ENCODE results near the gene CD300LD. TPM values are rescaled to one million over a fixed set of nuclear protein-coding genes. Genes with fewer than 3 reads are reported as not detected.

CD300LD gene
- total RNA-seq, 2 experiments from 2014 or later: not detected

DNA sequence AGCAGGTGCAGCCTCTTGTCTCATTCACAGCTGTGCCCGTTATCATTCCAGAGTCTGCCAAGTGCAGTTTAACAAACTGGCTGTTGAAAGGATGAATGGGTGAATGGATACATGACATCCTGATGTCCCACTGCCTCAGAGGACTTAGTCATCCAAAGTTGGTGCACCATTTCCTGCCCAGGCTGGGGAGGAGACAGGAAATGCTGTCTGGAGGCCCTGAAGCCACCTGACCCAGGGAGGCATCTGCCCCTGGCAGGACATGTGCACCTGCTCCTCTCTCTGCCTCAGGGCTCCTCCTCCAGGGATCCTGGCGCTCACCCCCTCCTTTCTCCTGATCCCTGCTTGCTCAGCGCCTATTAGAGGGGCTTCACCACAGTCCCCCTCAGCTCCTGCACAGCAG, 44.3 kb downstream of the CD300LD start:
- H3K4me1 Mint-ChIP-seq (ENCODE audit: low read depth): peaks cover 7% of the 10 kb centered on the region
- no peak overlapping the region for H3K4me3 Mint-ChIP-seq
- H3K9me3 Mint-ChIP-seq: no peaks in the 10 kb centered on the region
- TF ChIP-seq, protein P1, sequence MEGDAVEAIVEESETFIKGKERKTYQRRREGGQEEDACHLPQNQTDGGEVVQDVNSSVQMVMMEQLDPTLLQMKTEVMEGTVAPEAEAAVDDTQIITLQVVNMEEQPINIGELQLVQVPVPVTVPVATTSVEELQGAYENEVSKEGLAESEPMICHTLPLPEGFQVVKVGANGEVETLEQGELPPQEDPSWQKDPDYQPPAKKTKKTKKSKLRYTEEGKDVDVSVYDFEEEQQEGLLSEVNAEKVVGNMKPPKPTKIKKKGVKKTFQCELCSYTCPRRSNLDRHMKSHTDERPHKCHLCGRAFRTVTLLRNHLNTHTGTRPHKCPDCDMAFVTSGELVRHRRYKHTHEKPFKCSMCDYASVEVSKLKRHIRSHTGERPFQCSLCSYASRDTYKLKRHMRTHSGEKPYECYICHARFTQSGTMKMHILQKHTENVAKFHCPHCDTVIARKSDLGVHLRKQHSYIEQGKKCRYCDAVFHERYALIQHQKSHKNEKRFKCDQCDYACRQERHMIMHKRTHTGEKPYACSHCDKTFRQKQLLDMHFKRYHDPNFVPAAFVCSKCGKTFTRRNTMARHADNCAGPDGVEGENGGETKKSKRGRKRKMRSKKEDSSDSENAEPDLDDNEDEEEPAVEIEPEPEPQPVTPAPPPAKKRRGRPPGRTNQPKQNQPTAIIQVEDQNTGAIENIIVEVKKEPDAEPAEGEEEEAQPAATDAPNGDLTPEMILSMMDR (IDR thresholded peaks at IDR 0.05): no peak
- H3K27me3 Mint-ChIP-seq: peaks cover 4% of the 10 kb centered on the region
- CTCF ChIA-PET: interaction anchor here (0.7 kb wide), 1 partner anchor 185 kb away, joined by 3 read pairs; no protein-coding TSS in a partner anchor
- H3K36me3 Mint-ChIP-seq (ENCODE audit: low read depth): no peaks in the 10 kb centered on the region
- H3K27ac Mint-ChIP-seq: peak overlapping the region; percentile 73
- ATAC-seq: peak; percentile 89
- POLR2A ChIA-PET: no interaction called here
- intact Hi-C loops (cut with micrococcal nuclease): no loop called here
- peak; percentile 56 for DNase-seq

DNA sequence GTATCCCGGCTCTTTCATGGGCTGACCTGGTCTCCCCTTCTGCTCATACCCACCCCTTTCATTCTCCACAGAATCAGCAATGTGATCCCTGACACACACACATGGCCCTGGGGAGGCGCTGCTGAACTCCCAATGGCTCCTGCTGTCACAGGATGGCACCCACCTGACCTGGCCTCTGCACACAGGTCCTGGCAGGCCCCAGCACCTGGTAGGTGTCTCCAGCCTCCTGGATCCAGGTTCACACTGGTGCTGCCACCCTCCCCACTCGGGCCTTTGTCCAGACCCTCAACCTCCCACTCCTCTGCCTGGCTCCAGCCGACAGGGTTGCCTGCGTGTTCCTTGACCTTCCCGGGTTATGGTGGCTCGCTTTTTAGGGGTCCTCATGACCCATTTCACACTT, 44.8 kb downstream of the CD300LD start:
- TF ChIP-seq, protein P1 (IDR thresholded peaks at IDR 0.05): no peak
- Mint-ChIP-seq H3K36me3 (ENCODE audit: low read depth) (no peaks in the 10 kb centered on the region), H3K27ac (peak overlapping the region; percentile 73), H3K27me3 (peaks cover 4% of the 10 kb centered on the region), H3K9me3 (no peaks in the 10 kb centered on the region), H3K4me3 (no peak overlapping the region), H3K4me1 (ENCODE audit: low read depth) (peaks cover 7% of the 10 kb centered on the region)
- intact Hi-C loops (cut with micrococcal nuclease): no loop called here
- ATAC-seq (no peak), DNase-seq (no peak)
- POLR2A ChIA-PET: no interaction called here
- CTCF ChIA-PET: no interaction called here

- H3K9me3 Mint-ChIP-seq: no peaks in the 10 kb centered on the region
- H3K36me3 Mint-ChIP-seq (ENCODE audit: low read depth): no peaks in the 10 kb centered on the region
- ChIA-PET POLR2A (no interaction called here), CTCF (no interaction called here)
- DNase-seq (no peak), ATAC-seq (no peak)
- no peak overlapping the region for H3K4me3 Mint-ChIP-seq
- H3K27me3 Mint-ChIP-seq: peaks cover 4% of the 10 kb centered on the region
- intact Hi-C loops (cut with micrococcal nuclease): no loop called here
- peaks cover 7% of the 10 kb centered on the region for H3K4me1 Mint-ChIP-seq (ENCODE audit: low read depth)
- no peak overlapping the region for H3K27ac Mint-ChIP-seq
- TF ChIP-seq, protein P1 (IDR thresholded peaks at IDR 0.05): no peak
Measured at GRCh38 chr17:74546586-74546985, 45.5 kb downstream of the CD300LD start.

- intact Hi-C loops (cut with micrococcal nuclease): no loop called here
- ChIA-PET CTCF (interaction anchor here (0.9 to 1.3 kb wide), 2 partner anchors 21 to 58 kb away, joined by 3 to 5 read pairs; no protein-coding TSS in a partner anchor), POLR2A (no interaction called here)
- ATAC-seq (no peak), DNase-seq (peak; percentile 20)
- Mint-ChIP-seq H3K9me3 (no peaks in the 10 kb centered on the region), H3K36me3 (ENCODE audit: low read depth) (no peaks in the 10 kb centered on the region), H3K27me3 (peaks cover 4% of the 10 kb centered on the region), H3K27ac (no peak within 1 kb of the TSS), H3K4me3 (no peak within 1 kb of the TSS), H3K4me1 (ENCODE audit: low read depth) (peaks cover 7% of the 10 kb centered on the region)
- TF ChIP-seq, protein P1 (IDR thresholded peaks at IDR 0.05): no peak
Measured at GRCh38 chr17:74545843-74546230, 46.2 kb downstream of the CD300LD start, which contains the start of gene CD300C. Gene CD300C, minus strand, starts transcription at chr17:74546115. Its CDS starts 333 bp downstream, at chr17:74545782.

GRCh38 chr17:74544991-74545842, 46.9 kb downstream of the CD300LD start:
- CTCF ChIA-PET: interaction anchor here (0.9 to 1.3 kb wide), 2 partner anchors 21 to 58 kb away, joined by 3 to 5 read pairs; no protein-coding TSS in a partner anchor
- peaks cover 7% of the 10 kb centered on the region for H3K4me1 Mint-ChIP-seq (ENCODE audit: low read depth)
- intact Hi-C loops (cut with micrococcal nuclease): no loop called here
- H3K36me3 Mint-ChIP-seq (ENCODE audit: low read depth): no peaks in the 10 kb centered on the region
- H3K4me3 Mint-ChIP-seq: no peak overlapping the region
- peaks cover 3% of the 10 kb centered on the region for H3K27me3 Mint-ChIP-seq
- TF ChIP-seq, protein P1 (IDR thresholded peaks at IDR 0.05): no peak
- POLR2A ChIA-PET: no interaction called here
- H3K9me3 Mint-ChIP-seq: no peaks in the 10 kb centered on the region
- no peak overlapping the region for H3K27ac Mint-ChIP-seq
- ATAC-seq: no peak
- DNase-seq: no peak
